ENCODE results near the gene ADAMTS2.

Gene ADAMTS2

DNA sequence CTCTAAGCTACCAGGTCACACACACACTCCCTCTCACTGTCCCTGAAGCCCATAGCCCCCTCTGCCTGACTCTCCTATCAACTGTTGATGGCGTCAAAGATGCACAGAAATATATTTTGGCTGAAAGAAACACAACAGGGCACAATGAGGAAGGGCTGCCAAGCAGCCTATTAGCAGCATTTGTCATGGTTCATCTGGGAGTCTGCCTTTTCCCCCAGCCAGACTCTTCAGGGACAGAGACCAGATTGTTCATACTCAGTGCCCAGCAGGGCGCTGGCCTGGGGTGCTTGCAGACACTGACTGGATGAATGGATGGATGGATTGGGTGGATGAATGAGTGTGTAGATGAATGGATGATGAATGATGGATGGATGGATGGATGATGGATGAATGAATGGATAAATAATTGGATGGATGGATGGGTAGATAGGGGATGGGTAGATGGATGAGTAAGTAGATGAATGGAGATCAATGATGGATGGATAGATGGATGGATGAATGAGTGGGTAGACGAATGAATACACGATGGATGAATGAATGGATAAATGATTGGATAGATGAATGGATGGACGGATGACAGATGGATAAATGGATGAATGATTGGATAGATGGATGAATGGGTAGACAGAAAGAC is 90.5 kb downstream of the ADAMTS2 start:
- ATAC-seq: no peak
- DNase-seq: no peak

DNA sequence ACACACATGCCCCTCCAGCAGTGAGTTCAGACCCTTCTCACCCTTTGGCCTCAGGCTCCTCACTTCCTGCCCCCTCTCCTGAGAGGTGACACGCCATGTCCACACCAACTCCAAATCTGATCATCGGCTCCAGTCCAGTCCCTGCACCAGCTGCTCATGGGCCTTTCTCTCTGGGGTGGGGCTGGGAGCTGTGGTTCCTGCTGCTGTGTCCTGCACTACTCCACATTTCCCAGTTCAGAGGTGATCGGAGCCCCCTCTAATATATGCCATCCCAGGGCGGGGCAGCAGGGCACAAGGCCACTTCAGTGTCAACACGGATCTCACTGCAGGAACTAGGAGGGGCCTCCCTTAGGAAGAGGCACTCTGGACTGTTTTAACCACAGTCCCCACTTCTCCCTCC is 91.5 kb downstream of the ADAMTS2 start:
- no peak for ATAC-seq
- no peak for DNase-seq

- no peak for DNase-seq
- ATAC-seq: no peak
Measured at GRCh38 chr5:179251276-179251969, 93.8 kb downstream of the ADAMTS2 start.

DNA sequence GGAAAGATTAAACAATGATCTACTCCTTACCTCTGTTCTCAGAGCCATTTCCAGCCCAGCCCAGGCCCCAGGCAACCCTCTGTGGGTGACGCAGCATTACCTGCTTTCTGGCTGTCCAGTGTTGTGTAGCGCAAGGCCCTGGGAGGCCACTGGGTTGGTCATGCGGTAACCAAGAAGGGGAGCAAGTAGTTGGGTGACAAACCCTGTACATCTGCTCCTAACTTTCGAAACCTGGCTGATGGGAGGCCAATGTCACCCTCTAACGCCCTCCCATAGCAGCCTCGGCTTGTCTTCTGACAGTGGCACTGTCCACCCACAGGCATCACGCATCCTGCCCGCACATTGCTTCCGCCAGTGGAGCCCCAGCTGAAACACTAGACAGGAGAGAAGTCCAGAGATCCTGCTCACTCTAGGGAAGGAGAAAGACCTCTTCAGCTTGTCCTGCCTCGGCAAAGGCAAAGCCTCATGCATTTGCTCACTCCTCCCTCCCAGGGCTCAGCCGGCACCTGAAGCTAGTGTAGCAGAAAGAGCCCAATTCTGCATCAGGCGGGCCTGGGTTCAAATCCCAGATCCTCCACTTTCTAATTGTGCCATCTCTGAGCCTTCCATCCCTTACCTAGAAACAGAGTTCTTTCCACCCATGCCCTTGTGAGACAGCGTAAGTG is 94.6 kb downstream of the ADAMTS2 start:
- ATAC-seq (no peak), DNase-seq (no peak)

DNA sequence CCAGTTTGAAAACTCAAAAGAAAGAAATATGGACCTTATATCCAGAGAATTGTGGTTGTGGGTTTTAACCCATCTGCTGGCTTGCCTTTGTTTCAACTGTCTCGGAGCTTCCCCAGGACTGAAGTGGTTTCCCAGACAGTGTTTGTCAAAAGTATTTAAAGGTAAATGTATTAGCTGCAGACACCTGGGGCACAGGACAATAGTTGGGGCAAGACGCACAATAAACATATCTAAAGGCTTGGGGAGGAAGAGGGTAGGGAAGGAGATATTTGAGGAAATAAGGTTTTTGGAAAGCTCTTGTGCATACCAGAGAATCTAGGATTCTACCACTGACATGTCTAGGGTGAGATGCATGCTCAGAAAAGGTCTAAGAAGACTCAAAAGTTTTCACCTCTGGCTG is 99.0 kb downstream of the ADAMTS2 start:
- no peak for ATAC-seq

GRCh38 chr5:179245031-179245430 is 100.2 kb downstream of the ADAMTS2 start:
- ATAC-seq (no peak), DNase-seq (no peak)

More for the DNA sequence above, 99.0 kb downstream of the ADAMTS2 start:
- DNase-seq: no peak

DNA sequence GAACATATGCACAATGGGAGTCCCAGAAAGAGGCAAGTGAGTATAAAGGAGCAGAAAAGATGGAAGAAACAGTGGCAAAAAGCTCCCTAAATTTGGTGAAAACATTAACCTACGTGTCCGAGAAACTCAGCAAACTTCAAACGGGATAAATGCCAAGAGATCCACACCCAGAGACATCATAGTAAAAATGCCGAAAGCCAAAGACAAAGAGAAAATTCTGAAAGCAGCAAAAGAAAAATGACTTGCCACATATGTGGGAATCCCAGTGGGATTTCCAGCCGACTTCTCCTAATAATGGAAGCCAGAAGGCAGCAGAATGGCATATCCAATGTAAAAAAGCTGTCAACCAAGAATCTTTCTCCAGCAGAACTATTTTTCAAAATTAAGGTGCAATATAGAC is 101.2 kb downstream of the ADAMTS2 start:
- DNase-seq: no peak
- ATAC-seq: no peak

GRCh38 chr5:179243333-179243732 is 101.9 kb downstream of the ADAMTS2 start:
- no peak for ATAC-seq
- DNase-seq: no peak

GRCh38 chr5:179242676-179243075 is 102.6 kb downstream of the ADAMTS2 start:
- no peak for ATAC-seq

GRCh38 chr5:179241764-179242370 is 103.4 kb downstream of the ADAMTS2 start:
- DNase-seq: no peak
- ATAC-seq: no peak

More at GRCh38 chr5:179242676-179243075, 102.6 kb downstream of the ADAMTS2 start:
- DNase-seq: no peak

GRCh38 chr5:179241175-179241574 is 104.1 kb downstream of the ADAMTS2 start:
- ATAC-seq (no peak), DNase-seq (no peak)

DNA sequence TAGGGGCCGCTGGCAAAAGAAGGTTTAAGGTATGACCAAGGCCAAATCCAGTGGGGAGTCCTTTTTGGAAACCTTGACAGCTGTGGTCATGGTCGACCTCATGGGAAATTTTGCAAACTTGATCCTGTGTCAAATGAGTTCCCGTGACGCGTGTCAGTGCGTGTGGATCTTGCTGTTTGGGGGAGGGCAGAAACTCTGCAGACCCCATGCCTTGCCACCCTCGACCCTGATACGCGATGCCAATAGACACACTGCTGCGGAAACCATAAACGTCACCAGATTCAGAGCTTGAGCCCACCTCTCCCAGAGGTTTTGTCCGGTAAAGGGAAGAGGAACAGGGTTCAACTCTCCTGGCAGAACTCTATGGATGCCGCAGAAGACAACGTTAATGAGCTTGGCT is 104.7 kb downstream of the ADAMTS2 start:
- no peak for DNase-seq
- no peak for ATAC-seq

DNA sequence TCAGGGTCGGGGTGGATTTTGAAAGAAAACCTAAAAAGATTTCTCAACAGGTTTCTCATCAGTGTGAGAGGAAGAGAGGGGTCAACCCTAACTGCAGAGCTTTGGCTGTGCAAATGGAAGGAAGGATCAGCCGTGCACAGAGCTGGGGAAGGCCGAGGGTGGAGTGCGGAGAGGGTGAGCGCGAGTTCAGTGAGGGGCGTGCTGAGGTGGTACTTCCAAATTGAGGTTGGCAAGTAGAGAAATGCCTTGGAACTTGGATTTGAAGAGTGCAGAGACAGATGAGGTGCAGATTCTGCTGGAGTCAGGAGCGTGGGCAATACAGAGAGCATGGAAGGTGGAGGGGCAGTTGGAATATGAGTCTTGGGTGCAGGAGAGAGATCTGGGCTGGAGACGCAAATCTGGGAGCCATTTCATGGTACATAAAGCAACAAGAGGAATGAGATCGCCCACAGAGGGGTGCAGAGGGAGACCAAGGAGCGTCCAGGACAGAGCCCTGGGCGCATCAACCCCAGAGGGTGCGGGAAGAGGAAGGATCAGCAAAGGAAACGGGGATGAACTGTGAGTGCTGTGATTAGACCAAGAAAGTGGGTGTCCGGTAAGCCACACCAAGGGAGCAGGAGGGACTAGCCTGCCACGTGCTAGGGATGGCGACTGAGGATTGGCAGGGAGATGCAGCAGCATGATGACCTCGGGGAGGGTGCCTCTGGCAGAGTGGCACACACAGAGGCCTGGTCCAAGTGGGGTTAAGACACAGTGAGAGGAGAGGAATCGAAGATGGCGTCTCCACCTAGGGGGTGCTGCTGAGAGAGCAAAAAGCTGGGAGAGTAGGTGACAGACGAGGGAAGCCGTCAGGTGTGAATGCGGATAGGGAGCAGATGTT is 105.8 kb downstream of the ADAMTS2 start:
- ATAC-seq (no peak), DNase-seq (no peak)

DNA sequence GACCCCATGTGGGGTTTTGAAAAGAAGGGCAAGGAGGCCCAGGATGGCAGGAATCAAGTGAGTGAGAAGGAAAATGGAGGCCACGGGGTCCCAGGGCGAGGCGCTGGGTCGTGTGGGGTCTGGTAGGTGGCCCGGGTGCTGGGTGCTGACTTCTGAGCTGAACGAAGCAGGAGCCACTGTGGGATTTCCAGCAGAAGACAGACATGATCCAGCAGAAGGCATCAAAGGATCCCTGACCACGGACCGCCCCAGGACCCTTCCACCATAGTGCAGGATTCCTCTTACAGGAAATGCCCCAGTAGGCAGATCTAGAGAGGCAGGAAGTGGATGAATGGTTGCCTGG is 106.7 kb downstream of the ADAMTS2 start:
- no peak for DNase-seq
- ATAC-seq: no peak

- DNase-seq (no peak), ATAC-seq (no peak)
Measured at GRCh38 chr5:179237770-179238627, 107.3 kb downstream of the ADAMTS2 start.

DNA sequence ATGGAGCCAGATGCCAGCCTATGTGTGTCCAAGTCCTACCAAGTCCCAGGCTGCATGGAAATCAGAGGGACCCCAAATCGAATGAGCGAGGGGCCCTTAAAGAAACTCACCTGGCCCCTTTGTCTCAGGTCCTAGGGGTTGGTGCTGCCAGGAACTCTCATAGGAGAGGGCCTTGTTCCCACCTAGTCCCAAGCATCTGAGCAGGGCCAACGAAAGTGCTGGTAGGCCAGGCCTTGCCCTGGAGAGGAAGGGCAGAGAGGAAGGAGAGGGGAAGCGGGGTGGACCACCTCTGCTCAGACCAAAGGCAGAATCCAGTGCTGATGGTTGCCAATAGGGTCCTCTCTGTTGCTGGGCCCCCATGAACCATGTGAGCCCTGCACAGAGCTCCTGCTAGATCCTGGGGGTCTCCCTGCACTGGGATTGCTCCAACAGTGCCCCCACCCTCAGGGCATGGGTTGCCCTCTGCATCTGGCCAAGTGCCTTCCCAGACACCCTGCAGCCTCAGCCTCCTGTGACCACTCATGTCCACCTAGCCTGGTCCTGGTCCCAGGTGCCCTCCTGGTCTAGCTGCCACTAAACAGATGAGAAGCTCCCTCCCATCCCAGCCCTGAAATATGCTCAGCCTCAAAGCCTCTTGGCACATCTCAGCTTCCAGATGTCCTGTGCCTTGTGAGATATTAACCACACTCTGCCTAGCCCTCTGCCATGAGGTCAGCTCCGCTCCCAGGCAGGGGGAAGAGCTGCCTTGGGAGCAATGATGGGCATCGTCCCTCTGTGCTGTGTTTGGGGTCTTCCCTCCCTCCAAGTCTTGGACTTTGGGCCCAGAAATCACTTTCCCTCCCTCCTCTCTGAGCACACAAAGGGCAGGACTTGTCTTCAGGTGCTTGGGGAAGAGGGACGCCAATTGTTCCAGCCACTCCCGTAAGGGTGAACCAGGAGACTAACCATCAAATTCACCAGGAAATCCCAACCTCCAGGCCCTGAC is 109.6 kb downstream of the ADAMTS2 start:
- ATAC-seq: no peak
- DNase-seq: no peak

DNA sequence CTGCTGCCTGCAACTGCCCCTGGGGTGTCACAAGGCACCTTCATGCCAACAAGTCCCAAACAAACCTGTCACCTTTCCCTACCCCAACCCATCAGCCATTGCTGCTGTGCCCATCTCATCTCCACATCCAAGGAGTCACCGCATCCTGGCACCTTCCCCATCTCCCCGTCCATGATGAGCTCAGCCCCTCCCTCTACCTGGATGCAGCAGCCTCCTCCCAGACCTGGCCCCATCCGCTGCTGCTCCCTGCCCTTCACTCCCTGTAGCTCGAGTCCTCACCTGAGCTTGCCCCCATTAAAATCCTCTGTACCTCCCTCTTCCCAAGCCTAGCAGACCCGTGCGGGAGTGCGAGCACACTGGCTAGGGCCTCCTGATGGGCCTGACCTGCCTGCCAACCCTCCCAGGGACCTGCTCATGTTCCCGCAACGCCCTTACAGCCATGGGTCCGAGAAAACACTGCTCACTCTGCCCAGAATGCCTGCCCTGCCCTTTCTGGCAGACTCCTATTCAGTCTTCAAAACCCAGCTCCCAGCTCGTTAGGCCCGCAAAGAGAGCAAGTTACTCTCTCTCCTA is 110.6 kb downstream of the ADAMTS2 start:
- DNase-seq (no peak), ATAC-seq (no peak)

DNA sequence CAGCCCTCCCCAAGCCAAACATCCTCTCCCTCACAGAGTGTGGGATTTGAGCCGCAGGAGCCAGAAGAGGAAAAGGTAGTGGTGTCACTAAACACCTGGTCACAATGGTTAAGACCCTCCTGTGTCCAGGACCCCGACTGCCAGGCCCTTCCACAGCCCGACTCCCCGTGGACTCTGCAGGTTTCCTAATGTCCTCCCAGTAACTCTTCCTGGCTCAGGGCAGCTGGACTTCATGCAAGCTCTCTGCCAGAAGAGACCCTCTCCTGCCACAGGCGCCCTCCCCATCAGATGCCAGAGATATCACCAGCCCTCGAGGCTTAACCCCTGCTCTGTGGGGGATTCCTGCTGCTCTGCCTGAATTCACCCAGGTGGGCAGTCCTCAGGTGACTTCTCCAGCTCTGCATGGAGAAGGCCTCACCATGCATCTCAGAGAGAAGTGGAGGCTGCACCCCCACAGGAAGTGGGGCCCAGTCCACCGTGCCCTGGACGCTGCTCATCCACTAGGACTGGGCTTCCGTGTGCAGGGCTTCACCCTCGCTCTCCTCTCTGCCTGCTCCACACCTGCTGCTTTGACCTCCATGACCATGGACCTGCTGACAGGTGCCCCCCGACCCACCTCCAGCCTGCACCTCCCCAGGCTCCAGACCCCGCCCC is 111.2 kb downstream of the ADAMTS2 start:
- DNase-seq: no peak
- no peak for ATAC-seq

DNA sequence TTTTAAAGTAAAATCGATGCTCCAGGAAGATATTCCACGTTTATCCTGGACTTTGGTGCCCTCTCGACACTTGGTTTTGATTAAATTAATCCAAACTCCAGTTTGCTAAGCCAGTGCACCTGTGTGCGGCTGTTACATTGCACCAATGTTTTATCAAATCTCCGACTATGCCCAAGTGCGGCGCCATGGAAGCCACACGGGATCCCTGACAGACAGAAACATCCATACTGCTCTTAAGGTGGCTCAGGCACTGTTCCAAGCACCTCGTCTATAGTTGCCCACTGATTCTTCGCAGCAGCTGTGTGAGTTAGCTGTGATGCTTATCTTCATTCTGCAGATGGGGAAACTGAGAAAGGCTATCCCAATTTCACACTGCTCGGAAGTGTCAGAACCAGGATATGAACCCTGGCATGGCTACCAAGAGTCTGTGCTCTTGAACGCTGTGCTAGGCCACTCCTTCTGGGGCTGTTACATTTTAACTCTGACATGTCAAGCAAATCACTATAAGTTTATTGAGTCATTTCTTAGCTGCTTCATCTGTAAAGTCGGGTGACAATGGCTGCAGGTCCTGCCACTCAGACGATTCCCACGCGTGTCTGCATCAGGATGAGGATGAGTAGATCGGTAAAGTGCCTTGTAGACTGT is 113.0 kb downstream of the ADAMTS2 start:
- no peak for ATAC-seq
- no peak for DNase-seq

Data from stimulated activated naive CD8-positive, alpha-beta T cell treated with anti-CD3 and anti-CD28 coated beads, Interleukin-15, Interleukin-2, amounts not matched to agents 100 U/mL and 50 U/mL, for 24 hours (primary cell).